BLaER1 (cell line): ENCODE measurements around the gene RBFOX2.
"Not testable (repeated sequence)": the region's sequence is repeated elsewhere in the genome, so short reads cannot be mapped to it uniquely, and the experiment has no call there.

Experiments
- H3K27ac ChIP-seq: shearing (Covaris generic); formaldehyde crosslinking; 2 replicates; pipeline ENCODE4 v1.8.1; 2022
- H3K27me3 ChIP-seq: shearing (Covaris generic); formaldehyde crosslinking; 2 replicates; pipeline ENCODE4 v1.8.1; 2022
- H3K36me3 ChIP-seq: shearing (Covaris generic); formaldehyde crosslinking; 2 replicates; pipeline ENCODE4 v1.8.1; 2022
- H3K4me1 ChIP-seq: shearing (Covaris generic); formaldehyde crosslinking; 2 replicates; pipeline ENCODE4 v1.8.1; 2022
- H3K4me2 ChIP-seq: shearing (Covaris generic); formaldehyde crosslinking; 2 replicates; pipeline ENCODE4 v1.8.1; 2022
- H3K4me3 ChIP-seq: shearing (Covaris generic); formaldehyde crosslinking; 2 replicates; pipeline ENCODE4 v1.8.1; 2022
- H3K9ac ChIP-seq: shearing (Covaris generic); formaldehyde crosslinking; 2 replicates; pipeline ENCODE4 v1.8.1; 2022
- H3K9me3 ChIP-seq: shearing (Covaris generic); formaldehyde crosslinking; 2 replicates; pipeline ENCODE4 v1.8.1; 2022
- H4K20me1 ChIP-seq: shearing (Covaris generic); formaldehyde crosslinking; 2 replicates; pipeline ENCODE4 v1.8.1; 2022
- Cebpa-rat ChIP-seq: shearing (Covaris generic); IDR thresholded peaks from 2 replicates; pipeline ENCODE4 v1.8.1; 2022

Gene RBFOX2

GRCh38 chr22:35708917-35709316 lies 319.7 kb downstream of the RBFOX2 start:
- H3K36me3 ChIP-seq, result no peaks in the 10 kb centered on the region
- H3K4me3 ChIP-seq, result no peak overlapping the region
- no peaks in the 10 kb centered on the region for H3K9me3 ChIP-seq
- no peak overlapping the region for H3K9ac ChIP-seq
- H3K27me3 ChIP-seq, result no peaks in the 10 kb centered on the region
- no peaks in the 10 kb centered on the region for H3K4me1 ChIP-seq
- no peak overlapping the region for H3K4me2 ChIP-seq
- no peak overlapping the region for H3K27ac ChIP-seq
- TF ChIP-seq Cebpa-rat, result no peak
- no peaks in the 10 kb centered on the region for H4K20me1 ChIP-seq

- no peak overlapping the region for H3K27ac ChIP-seq
- H4K20me1 ChIP-seq, result no peaks in the 10 kb centered on the region
- H3K9me3 ChIP-seq, result no peaks in the 10 kb centered on the region
- no peak overlapping the region for H3K4me3 ChIP-seq
- no peak for TF ChIP-seq Cebpa-rat
- H3K27me3 ChIP-seq, result no peaks in the 10 kb centered on the region
- no peaks in the 10 kb centered on the region for H3K36me3 ChIP-seq
- H3K4me2 ChIP-seq, result no peak overlapping the region
- H3K4me1 ChIP-seq, result no peaks in the 10 kb centered on the region
- no peak overlapping the region for H3K9ac ChIP-seq
Observed at GRCh38 chr22:35708453-35708852, 320.2 kb downstream of the RBFOX2 start.

- H3K4me3 ChIP-seq, result no peak overlapping the region
- H3K9ac ChIP-seq, result no peak overlapping the region
- no peak overlapping the region for H3K27ac ChIP-seq
- H3K4me1 ChIP-seq, result no peaks in the 10 kb centered on the region
- TF ChIP-seq Cebpa-rat, result no peak
- H4K20me1 ChIP-seq, result no peaks in the 10 kb centered on the region
- no peak overlapping the region for H3K4me2 ChIP-seq
- H3K9me3 ChIP-seq, result no peaks in the 10 kb centered on the region
- no peaks in the 10 kb centered on the region for H3K27me3 ChIP-seq
- no peaks in the 10 kb centered on the region for H3K36me3 ChIP-seq
Observed at GRCh38 chr22:35705141-35705540, 323.5 kb downstream of the RBFOX2 start.

GRCh38 chr22:35703861-35704584 lies 324.6 kb downstream of the RBFOX2 start:
- H3K4me1 ChIP-seq, result no peaks in the 10 kb centered on the region
- no peak overlapping the region for H3K4me2 ChIP-seq
- no peak overlapping the region for H3K9ac ChIP-seq
- TF ChIP-seq Cebpa-rat, result no peak
- H3K27me3 ChIP-seq, result no peaks in the 10 kb centered on the region
- no peaks in the 10 kb centered on the region for H3K36me3 ChIP-seq
- H3K27ac ChIP-seq, result no peak overlapping the region
- no peaks in the 10 kb centered on the region for H4K20me1 ChIP-seq
- no peak overlapping the region for H3K4me3 ChIP-seq
- H3K9me3 ChIP-seq, result no peaks in the 10 kb centered on the region

- not testable (repeated sequence) for H3K4me1 ChIP-seq, H3K27me3 ChIP-seq, H3K9ac ChIP-seq, H3K4me3 ChIP-seq, H3K27ac ChIP-seq, H3K9me3 ChIP-seq, H3K4me2 ChIP-seq, H3K36me3 ChIP-seq, H4K20me1 ChIP-seq
Observed at GRCh38 chr22:35699852-35700251, 328.8 kb downstream of the RBFOX2 start.

GRCh38 chr22:35697142-35697541 lies 331.5 kb downstream of the RBFOX2 start:
- Histone ChIP-seq H3K4me1 (no peaks in the 10 kb centered on the region), H3K4me2 (no peak overlapping the region), H3K36me3 (no peaks in the 10 kb centered on the region), H3K27me3 (no peaks in the 10 kb centered on the region), H3K27ac (no peak overlapping the region), H3K9ac (no peak overlapping the region), H4K20me1 (no peaks in the 10 kb centered on the region), H3K9me3 (0 out of 2 replicates have a peak, but pooled peaks cover 5% of the 10 kb centered on the region), H3K4me3 (no peak overlapping the region)
- no peak for TF ChIP-seq Cebpa-rat

- Histone ChIP-seq H3K4me2 (no peak overlapping the region), H3K9me3 (peaks cover 5% of the 10 kb centered on the region; the same call in 1 of the 2 replicates), H3K9ac (no peak overlapping the region), H3K27me3 (no peaks in the 10 kb centered on the region), H3K27ac (no peak overlapping the region), H3K4me1 (peaks cover 8% of the 10 kb centered on the region), H3K36me3 (no peaks in the 10 kb centered on the region), H4K20me1 (no peaks in the 10 kb centered on the region), H3K4me3 (no peak overlapping the region)
- TF ChIP-seq Cebpa-rat, result no peak
Observed at GRCh38 chr22:35695202-35695601, 333.4 kb downstream of the RBFOX2 start.

GRCh38 chr22:35690001-35690400 lies 338.6 kb downstream of the RBFOX2 start:
- H3K4me3 ChIP-seq, result no peak overlapping the region
- H3K9ac ChIP-seq, result no peak overlapping the region
- H3K9me3 ChIP-seq, result no peaks in the 10 kb centered on the region; the same call in 1 of the 2 replicates
- H3K27ac ChIP-seq, result no peak overlapping the region
- peaks cover 16% of the 10 kb centered on the region for H3K4me1 ChIP-seq
- no peaks in the 10 kb centered on the region for H4K20me1 ChIP-seq
- peak overlapping the region; percentile 16 for H3K4me2 ChIP-seq
- no peak for TF ChIP-seq Cebpa-rat
- no peaks in the 10 kb centered on the region for H3K27me3 ChIP-seq
- H3K36me3 ChIP-seq, result no peaks in the 10 kb centered on the region

- H3K4me2 ChIP-seq, result peak overlapping the region; percentile 16; the same call in 1 of the 2 replicates
Observed at GRCh38 chr22:35688913-35689675, 339.5 kb downstream of the RBFOX2 start.

More at GRCh38 chr22:35688913-35689675, 339.5 kb downstream of the RBFOX2 start:
- peaks cover 16% of the 10 kb centered on the region for H3K4me1 ChIP-seq
- H3K27ac ChIP-seq, result no peak overlapping the region
- H3K27me3 ChIP-seq, result no peaks in the 10 kb centered on the region
- H3K4me3 ChIP-seq, result no peak overlapping the region
- TF ChIP-seq Cebpa-rat, result no peak
- no peaks in the 10 kb centered on the region for H3K36me3 ChIP-seq
- no peaks in the 10 kb centered on the region for H4K20me1 ChIP-seq
- H3K9ac ChIP-seq, result no peak overlapping the region
- H3K9me3 ChIP-seq, result no peaks in the 10 kb centered on the region; the same call in 1 of the 2 replicates
